Measurements from ENCODE around the gene ZCCHC8. TPM values are rescaled to one million over a fixed set of nuclear protein-coding genes. Genes with fewer than 3 reads are reported as not detected.

The ZCCHC8 gene
- total and polyA plus RNA-seq, 2 of the 8 experiments (the other 6 are each of a cell fraction or from before 2014, with no cell fraction given), result 13.8 to 28.9 TPM

DNA sequence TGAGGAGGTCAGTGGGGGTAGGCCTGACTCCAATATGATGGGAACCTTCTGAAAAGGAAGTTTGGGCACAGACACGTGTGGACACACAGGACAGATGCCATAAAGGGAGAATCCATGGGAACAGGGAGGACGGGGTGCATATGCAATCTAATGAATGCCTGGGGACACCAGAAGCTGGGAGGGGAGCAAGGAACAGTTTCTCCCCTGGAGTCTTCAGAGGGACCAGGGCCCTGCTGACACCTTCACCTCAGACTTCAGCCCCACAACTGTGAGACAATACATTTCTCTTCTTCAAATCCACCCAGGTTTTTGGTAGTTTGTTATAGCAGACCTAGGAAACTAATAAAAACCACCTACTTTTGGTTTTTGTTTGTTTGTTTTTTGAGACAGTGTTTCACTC, 43.1 kb downstream of the ZCCHC8 start:
- Histone ChIP-seq H4K5ac (ENCODE audit: insufficient read length, low read depth, low read length) (no peak overlapping the region), H2BK20ac (ENCODE audit: low read length) (no peak overlapping the region), H2AFZ (ENCODE audit: low read length) (no peak overlapping the region; the same call in 1 of the 2 replicates), H3K79me1 (ENCODE audit: low read depth, low read length) (no peaks in the 10 kb centered on the region), H3K4me3 (ENCODE audit: extremely low read depth in 1 of 4, insufficient read depth in 2 of 4, low read depth in 3 of 4, low read length in 4 of 4) (no peak overlapping the region), H3K4me2 (ENCODE audit: insufficient read depth in 1 of 2, low read depth in 2 of 2, low read length in 2 of 2) (no peak overlapping the region), H3K18ac (ENCODE audit: extremely low read depth, low read length) (no peak overlapping the region), H3K36me3 (ENCODE audit: control insufficient read depth in 2 of 4, insufficient read depth in 4 of 4, low read length in 3 of 4) (no peaks in the 10 kb centered on the region), H3K27ac (ENCODE audit: low read depth, low read length) (no peak overlapping the region), H3K9me3 (ENCODE audit: insufficient read depth in 2 of 2, low read depth in 1 of 2, low read length in 1 of 2) (no peaks in the 10 kb centered on the region), H2AK5ac (ENCODE audit: low read depth, low read length) (no peak overlapping the region), H3K27me3 (replicated peaks in 1 of 4; ENCODE audit: control insufficient read depth in 3 of 4, extremely low read depth in 1 of 4, insufficient read depth in 3 of 4, low read length in 3 of 4) (no peaks in the 10 kb centered on the region), H3K14ac (ENCODE audit: insufficient read length) (no peak overlapping the region), H3K9ac (replicated peaks in 1 of 4; ENCODE audit: extremely low read depth in 1 of 4, low read depth in 3 of 4, low read length in 3 of 4) (no peak overlapping the region), H3K79me2 (ENCODE audit: control insufficient read depth in 1 of 2, insufficient read depth in 2 of 2, low read length in 2 of 2) (no peaks in the 10 kb centered on the region), H3K56ac (replicated peaks; ENCODE audit: insufficient read length, low read depth, low read length) (no peak overlapping the region), H2BK12ac (ENCODE audit: low read depth, low read length) (no peak overlapping the region), H3K23me2 (ENCODE audit: low read depth, low read length) (no peaks in the 10 kb centered on the region), H2BK5ac (ENCODE audit: low read depth, low read length) (no peak overlapping the region), H3K4ac (replicated peaks; ENCODE audit: insufficient read length, low read depth, low read length) (no peak overlapping the region), H3K4me1 (replicated peaks in 1 of 4; ENCODE audit: control insufficient read depth in 3 of 4, insufficient read depth in 4 of 4, low read length in 3 of 4) (no peaks in the 10 kb centered on the region), H3K23ac (ENCODE audit: insufficient read length) (no peak overlapping the region), H4K20me1 (replicated peaks in 1 of 2; ENCODE audit: control insufficient read depth in 1 of 2, insufficient read depth in 2 of 2, low read length in 2 of 2) (no peaks in the 10 kb centered on the region), H2BK120ac (replicated peaks; ENCODE audit: low read depth, low read length) (no peak overlapping the region), H4K91ac (replicated peaks; ENCODE audit: insufficient read length, low read length) (no peak overlapping the region), H2BK15ac (ENCODE audit: low read length) (no peak overlapping the region), H4K8ac (ENCODE audit: extremely low read depth, insufficient read depth, low read length) (no peak overlapping the region)
- 70% methylated on average over 2 of the region's 2 CpGs; no CpG with 5 or more reads in 1 of the 2 experiments for WGBS, 2 experiments (ENCODE audit: extremely low coverage in 1 of 2, insufficient coverage in 1 of 2, insufficient read length in 1 of 2, insufficient replicate concordance in 2 of 2, low coverage in 1 of 2, low lambda C conversion rate in 2 of 2, missing lambda C conversion rate in 1 of 2)
- DNase-seq (ENCODE audit: low read depth in 1 of 2, low spot score in 2 of 2), result no peak
- ChIA-PET POLR2A (ENCODE audit: partially characterized antibody) (interaction anchor here (1.4 to 1.5 kb wide), 2 partner anchors 42 to 69 kb away, joined by 4 read pairs; partner anchors contain the start of genes KNTC1 and RSRC2), CTCF (ENCODE audit: partially characterized antibody) (no interaction called here)
- FAIRE-seq, result no peak
- no peak for TF ChIP-seq CBX5 (IDR thresholded peaks at IDR 0.05; ENCODE audit: low read depth, low read length)
- TF ChIP-seq POLR2AphosphoS5 (IDR thresholded peaks at IDR 0.05; ENCODE audit: low read depth, low read length), result no peak
- no peak for TF ChIP-seq JUND (IDR thresholded peaks at IDR 0.05; ENCODE audit: low read length)
- TF ChIP-seq SP1 (IDR thresholded peaks at IDR 0.05; ENCODE audit: low read depth, low read length), result no peak
- no peak for TF ChIP-seq BRCA1 (IDR thresholded peaks at IDR 0.05; ENCODE audit: low read depth, low read length)
- TF ChIP-seq CHD1 (IDR thresholded peaks at IDR 0.05; ENCODE audit: low read depth, low read length), result no peak
- TF ChIP-seq CEBPB (IDR thresholded peaks at IDR 0.05; ENCODE audit: low read depth, low read length), result no peak
- TF ChIP-seq CREB1 (IDR thresholded peaks at IDR 0.05), result no peak
- no peak for TF ChIP-seq MAFK (IDR thresholded peaks at IDR 0.05; ENCODE audit: low read depth, low read length)
- TF ChIP-seq CHD2 (IDR thresholded peaks at IDR 0.05; ENCODE audit: low read length), result no peak
- TF ChIP-seq RNF2 (IDR thresholded peaks at IDR 0.05; ENCODE audit: borderline replicate concordance, low read depth, low read length, missing control alignments, poor library complexity, severe bottlenecking), result no peak

Measured in H1 (cell line).